ENCODE results near the gene CIAO2B. TPM values are rescaled to one million over a fixed set of nuclear protein-coding genes. Genes with fewer than 3 reads are reported as not detected.
A peak's percentile ranks its signal among the peaks of the same experiment; 100 is the strongest.

CIAO2B gene
- total and polyA plus RNA-seq, 4 donors: 51.1 to 120 (median 86.2) TPM

GRCh38 chr16:66954097-66954659, 20.0 kb upstream of the CIAO2B start:
- Histone ChIP-seq H3K9me3 (ENCODE audit: control insufficient read depth in 4 of 4, low read length in 3 of 4) (no peaks in the 10 kb centered on the region), H3K27me3 (ENCODE audit: control insufficient read depth in 4 of 4, insufficient read depth in 4 of 4, low read length in 3 of 4) (no peaks in the 10 kb centered on the region), H3K9ac (ENCODE audit: low read depth in 1 of 2, low read length in 2 of 2) (peak overlapping the region in 1 of 2 donors; percentile 36), H3K4me3 (ENCODE audit: low read depth in 1 of 3, low read length in 3 of 3) (no peak overlapping the region), H3K4me1 (ENCODE audit: control insufficient read depth in 4 of 4, insufficient read depth in 4 of 4, low read length in 3 of 4) (peaks cover 3 to 29% (median 25%) of the 10 kb centered on the region in 4 donors), H3K27ac (ENCODE audit: low read depth in 1 of 2, low read length in 2 of 2) (no peak overlapping the region), H3K36me3 (ENCODE audit: control insufficient read depth in 4 of 4, insufficient read depth in 3 of 4, low read depth in 1 of 4, low read length in 3 of 4) (no peaks in the 10 kb centered on the region)
- DNase-seq (ENCODE audit: low spot score): peak; percentile 75
- TF ChIP-seq FOXA2 (IDR thresholded peaks at IDR 0.05) (no peak), FOXA1 (IDR thresholded peaks at IDR 0.05) (no peak), RAD21 (IDR thresholded peaks at IDR 0.05) (peak; percentile 93 to 95), ATF3 (IDR thresholded peaks at IDR 0.05) (no peak), EGR1 (IDR thresholded peaks at IDR 0.05; ENCODE audit: low read depth in 2 of 2) (no peak), TAF1 (conservative IDR thresholded peaks at IDR 0.05) (no peak), REST (IDR thresholded peaks at IDR 0.05) (no peak), HNF4G (IDR thresholded peaks at IDR 0.05) (no peak), ZBTB33 (IDR thresholded peaks at IDR 0.05) (no peak), RXRA (IDR thresholded peaks at IDR 0.05) (peak; percentile 23 to 55), HNF4A (conservative IDR thresholded peaks at IDR 0.05) (peak; percentile 11 to 17), NR2F2 (IDR thresholded peaks at IDR 0.05) (no peak), GABPA (IDR thresholded peaks at IDR 0.05 in 1 of 2, conservative IDR thresholded peaks at IDR 0.05 in 1 of 2) (no peak), CTCF (IDR thresholded peaks at IDR 0.05; ENCODE audit: low read depth, low read length, missing input control) (peak; percentile 89), MAX (IDR thresholded peaks at IDR 0.05) (no peak), JUND (IDR thresholded peaks at IDR 0.05) (no peak), SP1 (IDR thresholded peaks at IDR 0.05) (no peak), YY1 (IDR thresholded peaks at IDR 0.05) (no peak)
- 14% methylated on average over 8 of the region's 8 CpGs for WGBS

Measured in liver (tissue), 9 donors.